CD14-positive monocyte (primary cell): ENCODE data around the gene CALD1. TPM values are rescaled to one million over a fixed set of nuclear protein-coding genes. Genes with fewer than 3 reads are reported as not detected.

Source experiments
- DNase-seq, 3 donors: peaks; one replicate each; pipeline ENCODE4 v3.0.0-alpha.2; 2011 to 2022
- H2AFZ ChIP-seq: 2 replicates; pipeline ENCODE4 v1.6.0; 2012; ENCODE audit warnings: mild to moderate bottlenecking, low read depth, low read length, inconsistent platforms; ENCODE audit not compliant: insufficient read depth, poor library complexity, severe bottlenecking
- H3K27ac ChIP-seq, 2 donors: 1 replicate in 1 of 2; 2 replicates in 1 of 2; pipeline ENCODE4 v1.5.1; 2012 to 2013; ENCODE audit warnings: low read length in 2 of 2, control low read depth in 1 of 2, inconsistent platforms in 1 of 2, low read depth in 1 of 2, mild to moderate bottlenecking in 1 of 2
- H3K27me3 ChIP-seq, 2 donors: one replicate each; pipeline versions ENCODE4 v1.6.0 to v1.6.1; 2011 to 2013; ENCODE audit warnings: low read length in 2 of 2; ENCODE audit not compliant: control insufficient read depth in 2 of 2, insufficient read depth in 2 of 2
- H3K36me3 ChIP-seq, 2 donors: replicated peaks in 1 of 2; 1 replicate in 1 of 2; 2 replicates in 1 of 2; pipeline versions ENCODE4 v1.5.1 to v1.6.1; 2012 to 2013; ENCODE audit warnings: low read length in 2 of 2, control low read depth in 1 of 2, inconsistent platforms in 1 of 2, mild to moderate bottlenecking in 1 of 2; ENCODE audit not compliant: insufficient read depth in 2 of 2, control insufficient read depth in 1 of 2
- H3K4me1 ChIP-seq, 2 donors: 1 replicate in 1 of 2; 2 replicates in 1 of 2; pipeline versions ENCODE4 v1.5.1 to v1.6.1; 2012 to 2013; ENCODE audit warnings: low read length in 2 of 2, control low read depth in 1 of 2, inconsistent platforms in 1 of 2, mild to moderate bottlenecking in 1 of 2, moderate library complexity in 1 of 2; ENCODE audit not compliant: insufficient read depth in 2 of 2, control insufficient read depth in 1 of 2
- H3K4me2 ChIP-seq: replicated peaks from 2 replicates; pipeline ENCODE3; 2012; ENCODE audit warnings: low read length, moderate library complexity, mild to moderate bottlenecking; ENCODE audit not compliant: poor library complexity, severe bottlenecking; ENCODE audit errors: extremely low read depth
- H3K4me3 ChIP-seq, 3 experiments: fragments of 200-600 bp in 1 of 3; sonication (generic) in 1 of 3; replicated peaks in 1 of 3; 1 replicate in 2 of 3; 2 replicates in 1 of 3; pipeline ENCODE4 v1.5.1; 2011 to 2013; ENCODE audit warnings: low read length in 3 of 3, mild to moderate bottlenecking in 3 of 3, control low read depth in 2 of 3, low read depth in 2 of 3, inconsistent platforms in 1 of 3, moderate library complexity in 1 of 3
- H3K79me2 ChIP-seq: 2 replicates; pipeline ENCODE4 v1.6.0; 2012; ENCODE audit warnings: mild to moderate bottlenecking, control low read depth, inconsistent platforms, low read length, moderate library complexity; ENCODE audit not compliant: insufficient read depth
- H3K9ac ChIP-seq: 2 replicates; pipeline ENCODE4 v1.6.0; 2017; ENCODE audit warnings: low read length, mild to moderate bottlenecking; ENCODE audit not compliant: insufficient read depth, poor library complexity, severe bottlenecking
- H3K9me3 ChIP-seq, 2 donors: replicated peaks in 1 of 2; 1 replicate in 1 of 2; 2 replicates in 1 of 2; pipeline versions ENCODE4 v1.5.1 to v1.6.1; 2012 to 2013; ENCODE audit warnings: low read length in 2 of 2, control low read depth in 1 of 2; ENCODE audit not compliant: control insufficient read depth in 1 of 2, insufficient read depth in 1 of 2
- H4K20me1 ChIP-seq: 2 replicates; pipeline ENCODE4 v1.6.0; 2012; ENCODE audit warnings: mild to moderate bottlenecking, low read length, control low read depth, moderate library complexity; ENCODE audit not compliant: insufficient read depth
- H3K27ac Mint-ChIP-seq, 7 donors: one replicate each; pipeline ENCODE4 v1.8.0; 2020; ENCODE audit warnings: mild to moderate bottlenecking in 7 of 7, mixed read lengths in 7 of 7, moderate library complexity in 6 of 7, inconsistent platforms in 2 of 7
- H3K27me3 Mint-ChIP-seq, 3 donors: one replicate each; pipeline ENCODE4 v1.8.0; 2021 to 2022; ENCODE audit warnings: low read depth in 3 of 3, mild to moderate bottlenecking in 3 of 3, mixed read lengths in 3 of 3, moderate library complexity in 3 of 3, inconsistent platforms in 1 of 3
- H3K36me3 Mint-ChIP-seq, 2 donors: one replicate each; pipeline ENCODE4 v1.8.0; 2020; ENCODE audit warnings: mixed read lengths in 2 of 2, inconsistent platforms in 1 of 2, mild to moderate bottlenecking in 1 of 2
- H3K4me1 Mint-ChIP-seq: one replicate; pipeline ENCODE4 v1.8.0; 2020; ENCODE audit warnings: mild to moderate bottlenecking, mixed read lengths
- H3K4me3 Mint-ChIP-seq, 2 donors: one replicate each; pipeline ENCODE4 v1.8.0; 2020; ENCODE audit warnings: mild to moderate bottlenecking in 2 of 2, mixed read lengths in 2 of 2, moderate library complexity in 1 of 2
- H3K9me3 Mint-ChIP-seq, 7 donors: one replicate each; pipeline ENCODE4 v1.8.0; 2020 to 2022; ENCODE audit warnings: mixed read lengths in 7 of 7, mild to moderate bottlenecking in 6 of 7, moderate library complexity in 6 of 7, inconsistent platforms in 2 of 7
- CTCF ChIP-seq: fragments of 200-600 bp; IDR thresholded peaks from one replicate; pipeline ENCODE4 v1.8.0; 2022; ENCODE audit warnings: antibody characterized with exemption, mild to moderate bottlenecking
- WGBS: methylation state at CpG from one replicate; pipeline ENCODE4 v1.1.5; 2013; ENCODE audit warnings: missing lambda C conversion rate; ENCODE audit not compliant: insufficient coverage; 5-methylcytosine and 5-hydroxymethylcytosine counted together
- intact Hi-C, 2 donors: fragments of 100-400 bp; cut with micrococcal nuclease; formaldehyde crosslinking; loops; one replicate each; pipeline versions ENCODE4 v1.15.0 to v1.15.1; 2023
- polyA plus RNA-seq, 3 donors: library from polyadenylated mRNA; depleted of rRNA in 1 of 3; unstranded in 2 of 3; stranded (reverse) in 1 of 3; fragments of 300-500 nt in 2 of 3; fragments of >200 nt in 1 of 3; fragmentation: Illumina TruSeq in 2 of 3; gene quantifications; 1 replicate in 2 of 3; 2 replicates in 1 of 3; pipeline ENCODE4 v1.2.3, GENCODE V29; 2012 to 2021

The CALD1 gene
- polyA plus RNA-seq, 3 donors: 0.18 TPM; not detected in 2

GRCh38 chr7:134761266-134761665 lies 18.2 kb upstream of the CALD1 start:
- TF ChIP-seq CTCF: no peak
- H3K36me3 Mint-ChIP-seq: no peaks in the 10 kb centered on the region

GRCh38 chr7:134763960-134764359 lies 15.5 kb upstream of the CALD1 start:
- Mint-ChIP-seq H3K9me3 (peaks cover 0 to 6% (median 0%) of the 10 kb centered on the region in 7 donors), H3K4me3 (no peak overlapping the region), H3K4me1 (no peaks in the 10 kb centered on the region), H3K36me3 (no peaks in the 10 kb centered on the region), H3K27me3 (peaks cover 2 to 6% (median 5%) of the 10 kb centered on the region in 3 donors), H3K27ac (peak overlapping the region in 1 of 7 donors; percentile 85)
- no peaks in the 10 kb centered on the region for H3K79me2 ChIP-seq
- no peak overlapping the region for H2AFZ ChIP-seq
- H3K27ac ChIP-seq: no peak overlapping the region
- no peak for DNase-seq
- H3K9me3 ChIP-seq: no peaks in the 10 kb centered on the region
- H3K36me3 ChIP-seq: no peaks in the 10 kb centered on the region
- H3K9ac ChIP-seq: no peak overlapping the region
- no peak for TF ChIP-seq CTCF
- WGBS: no CpG with 5 or more reads among the region's 1 CpG
- no peaks in the 10 kb centered on the region for H3K27me3 ChIP-seq
- no peak overlapping the region for H3K4me3 ChIP-seq
- intact Hi-C loops: no loop called here
- no peaks in the 10 kb centered on the region for H3K4me1 ChIP-seq
- H3K4me2 ChIP-seq: no peak overlapping the region
- H4K20me1 ChIP-seq: no peaks in the 10 kb centered on the region

More at GRCh38 chr7:134761266-134761665, 18.2 kb upstream of the CALD1 start:
- intact Hi-C loops: no loop called here
- Histone ChIP-seq H4K20me1 (no peaks in the 10 kb centered on the region), H3K79me2 (no peaks in the 10 kb centered on the region), H3K9ac (no peak overlapping the region), H3K9me3 (no peaks in the 10 kb centered on the region), H2AFZ (no peak overlapping the region), H3K4me3 (no peak overlapping the region), H3K36me3 (no peaks in the 10 kb centered on the region), H3K4me1 (no peaks in the 10 kb centered on the region), H3K27me3 (no peaks in the 10 kb centered on the region), H3K27ac (no peak overlapping the region), H3K4me2 (no peak overlapping the region)
- peaks cover 0 to 6% (median 0%) of the 10 kb centered on the region in 7 donors for H3K9me3 Mint-ChIP-seq
- H3K27me3 Mint-ChIP-seq: peaks cover 0 to 6% (median 5%) of the 10 kb centered on the region in 3 donors
- no peaks in the 10 kb centered on the region for H3K4me1 Mint-ChIP-seq
- WGBS: 100% methylated on average over 2 of the region's 5 CpGs
- H3K27ac Mint-ChIP-seq: no peak overlapping the region
- no peak for DNase-seq
- no peak overlapping the region for H3K4me3 Mint-ChIP-seq
